ENCODE data around the gene OCA2. TPM values are rescaled to one million over a fixed set of nuclear protein-coding genes. Genes with fewer than 3 reads are reported as not detected.
A peak's percentile ranks its signal among the peaks of the same experiment; 100 is the strongest.
"Not testable (repeated sequence)": the region's sequence is repeated elsewhere in the genome, so short reads cannot be mapped to it uniquely, and the experiment has no call there.

The OCA2 gene
- total and polyA plus RNA-seq, 4 donors, result 2.6 to 7.5 (median 3.2) TPM

GRCh38 chr15:27770769-27771554 lies 328.2 kb downstream of the OCA2 start:
- Histone ChIP-seq H3K27ac (ENCODE audit: low read depth, low read length) (no peak overlapping the region), H3K36me3 (ENCODE audit: control insufficient read depth, insufficient read depth, low read length) (no peaks in the 10 kb centered on the region), H3K27me3 (ENCODE audit: control insufficient read depth, insufficient read depth, low read length) (no peaks in the 10 kb centered on the region), H3K9me3 (ENCODE audit: control insufficient read depth, insufficient read depth, low read length) (no peaks in the 10 kb centered on the region), H3K4me3 (ENCODE audit: low read depth, low read length) (no peak overlapping the region), H3K4me1 (ENCODE audit: control insufficient read depth, insufficient read depth, low read length) (peaks cover 5% of the 10 kb centered on the region)
- 97% methylated on average over 21 of the region's 26 CpGs for WGBS (ENCODE audit: insufficient coverage)
- no peak for DNase-seq (ENCODE audit: low read depth in 4 of 6, low spot score in 6 of 6)

GRCh38 chr15:27770086-27770607 lies 329.0 kb downstream of the OCA2 start:
- H3K9me3 ChIP-seq (ENCODE audit: control insufficient read depth, insufficient read depth, low read length), result no peaks in the 10 kb centered on the region
- no peaks in the 10 kb centered on the region for H3K27me3 ChIP-seq (ENCODE audit: control insufficient read depth, insufficient read depth, low read length)
- no peak overlapping the region for H3K4me3 ChIP-seq (ENCODE audit: low read depth, low read length)
- peaks cover 5% of the 10 kb centered on the region for H3K4me1 ChIP-seq (ENCODE audit: control insufficient read depth, insufficient read depth, low read length)
- H3K27ac ChIP-seq (ENCODE audit: low read depth, low read length), result no peak overlapping the region
- WGBS (ENCODE audit: insufficient coverage), result 91% methylated on average over 48 of the region's 48 CpGs
- no peak for DNase-seq (ENCODE audit: low read depth in 4 of 6, low spot score in 6 of 6)
- no peaks in the 10 kb centered on the region for H3K36me3 ChIP-seq (ENCODE audit: control insufficient read depth, insufficient read depth, low read length)

DNA sequence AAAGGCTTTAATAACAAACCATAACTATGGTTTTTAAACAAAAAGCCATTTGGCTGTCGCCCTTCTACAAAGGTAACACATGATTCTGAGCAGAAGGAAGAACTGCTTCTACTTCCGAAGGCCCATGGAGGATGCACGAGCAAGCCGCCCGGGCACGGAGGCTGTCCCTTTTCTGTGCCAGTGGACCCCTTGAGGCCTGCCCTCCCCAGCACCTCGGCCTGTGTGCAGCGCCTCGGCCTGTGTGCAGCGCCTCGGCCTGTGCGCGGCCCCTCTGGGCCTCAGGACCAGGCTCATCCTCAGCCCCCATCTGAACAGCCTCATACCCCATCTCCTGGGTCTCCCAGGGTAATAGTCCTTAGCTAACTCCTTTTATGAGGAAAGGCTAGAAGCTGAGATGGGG lies 329.5 kb downstream of the OCA2 start:
- Histone ChIP-seq H3K27me3 (ENCODE audit: control insufficient read depth, insufficient read depth, low read length) (no peaks in the 10 kb centered on the region), H3K4me3 (ENCODE audit: low read depth, low read length) (no peak overlapping the region), H3K27ac (ENCODE audit: low read depth, low read length) (no peak overlapping the region), H3K4me1 (ENCODE audit: control insufficient read depth, insufficient read depth, low read length) (peaks cover 5% of the 10 kb centered on the region), H3K36me3 (ENCODE audit: control insufficient read depth, insufficient read depth, low read length) (no peaks in the 10 kb centered on the region), H3K9me3 (ENCODE audit: control insufficient read depth, insufficient read depth, low read length) (no peaks in the 10 kb centered on the region)
- no peak for DNase-seq (ENCODE audit: low read depth in 4 of 6, low spot score in 6 of 6)
- 98% methylated on average over 9 of the region's 13 CpGs for WGBS (ENCODE audit: insufficient coverage)

DNA sequence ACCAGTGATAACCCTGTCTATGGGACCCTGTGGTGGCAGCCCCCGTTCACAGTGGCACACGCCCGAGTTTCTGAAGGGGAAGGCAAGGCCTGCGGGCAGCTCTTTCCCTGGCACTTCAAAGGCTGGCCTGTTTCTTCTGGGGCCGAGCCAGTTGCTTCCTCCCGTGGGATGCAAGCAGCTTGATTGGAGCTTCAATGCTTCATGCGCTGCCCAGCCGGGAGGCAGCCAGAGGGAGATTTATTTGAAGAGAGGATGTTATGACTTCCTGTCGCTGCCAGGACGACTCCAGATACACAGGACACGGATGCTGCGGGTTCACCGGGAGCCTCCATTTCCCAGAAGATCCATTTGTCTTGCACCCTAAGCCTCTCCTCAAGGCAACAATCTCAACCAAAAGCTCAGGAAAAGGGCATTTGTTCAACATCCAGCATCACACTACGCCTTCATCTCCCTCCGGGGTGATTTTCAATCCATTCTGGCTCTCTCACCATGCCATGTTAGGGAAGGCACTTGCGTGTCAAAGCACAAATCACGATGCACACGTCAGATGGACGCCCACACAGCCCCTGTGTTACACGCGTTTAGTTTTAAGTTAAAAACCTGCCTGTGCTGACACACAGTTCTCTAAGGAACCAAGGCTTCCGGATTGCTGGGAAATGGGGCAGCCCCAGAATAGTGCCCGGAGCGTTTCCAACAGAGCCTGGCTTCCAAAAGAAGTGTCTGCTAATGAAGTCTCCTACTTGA lies 330.2 kb downstream of the OCA2 start:
- WGBS (ENCODE audit: insufficient coverage), result 70% methylated on average over 19 of the region's 24 CpGs
- H3K27me3 ChIP-seq (ENCODE audit: control insufficient read depth, insufficient read depth, low read length), result no peaks in the 10 kb centered on the region
- peaks cover 5% of the 10 kb centered on the region for H3K4me1 ChIP-seq (ENCODE audit: control insufficient read depth, insufficient read depth, low read length)
- H3K36me3 ChIP-seq (ENCODE audit: control insufficient read depth, insufficient read depth, low read length), result no peaks in the 10 kb centered on the region
- H3K9me3 ChIP-seq (ENCODE audit: control insufficient read depth, insufficient read depth, low read length), result no peaks in the 10 kb centered on the region
- DNase-seq (ENCODE audit: low read depth in 4 of 6, low spot score in 6 of 6), result peak in 1 of 6 donors; percentile 71
- H3K4me3 ChIP-seq (ENCODE audit: low read depth, low read length), result no peak overlapping the region
- H3K27ac ChIP-seq (ENCODE audit: low read depth, low read length), result no peak overlapping the region

- Histone ChIP-seq H3K4me1 (ENCODE audit: control insufficient read depth, insufficient read depth, low read length) (peaks cover 5% of the 10 kb centered on the region), H3K27ac (ENCODE audit: low read depth, low read length) (no peak overlapping the region), H3K27me3 (ENCODE audit: control insufficient read depth, insufficient read depth, low read length) (no peaks in the 10 kb centered on the region), H3K4me3 (ENCODE audit: low read depth, low read length) (no peak overlapping the region), H3K9me3 (ENCODE audit: control insufficient read depth, insufficient read depth, low read length) (no peaks in the 10 kb centered on the region), H3K36me3 (ENCODE audit: control insufficient read depth, insufficient read depth, low read length) (no peaks in the 10 kb centered on the region)
- no peak for DNase-seq (ENCODE audit: low read depth in 4 of 6, low spot score in 6 of 6)
- WGBS (ENCODE audit: insufficient coverage), result 92% methylated on average over 6 of the region's 14 CpGs
These were observed 331.0 kb downstream of the OCA2 start for GRCh38 chr15:27767918-27768640.

DNA sequence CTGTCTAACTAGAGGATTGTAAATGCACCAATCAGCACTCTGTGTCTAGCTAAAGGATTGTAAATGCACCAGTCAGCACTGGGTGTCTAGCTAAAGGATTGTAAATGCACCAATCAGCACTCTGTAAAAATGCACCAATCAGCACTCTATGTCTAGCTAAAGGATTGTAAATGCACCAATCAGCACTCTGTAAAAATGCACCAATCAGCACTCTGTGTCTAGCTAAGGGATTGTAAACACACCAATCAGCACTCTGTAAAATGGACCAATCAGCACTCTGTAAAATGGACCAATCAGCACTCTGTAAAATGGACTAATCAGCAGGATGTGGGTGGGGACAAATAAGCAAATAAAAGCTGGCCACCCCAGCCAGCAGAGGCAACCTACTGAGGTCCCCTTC lies 331.7 kb downstream of the OCA2 start:
- H3K27me3 ChIP-seq (ENCODE audit: control insufficient read depth, insufficient read depth, low read length); H3K36me3 ChIP-seq (ENCODE audit: control insufficient read depth, insufficient read depth, low read length); H3K9me3 ChIP-seq (ENCODE audit: control insufficient read depth, insufficient read depth, low read length); DNase-seq (ENCODE audit: low read depth in 4 of 6, low spot score in 6 of 6); H3K27ac ChIP-seq (ENCODE audit: low read depth, low read length); H3K4me1 ChIP-seq (ENCODE audit: control insufficient read depth, insufficient read depth, low read length); H3K4me3 ChIP-seq (ENCODE audit: low read depth, low read length): not testable (repeated sequence)

- Histone ChIP-seq H3K4me3 (ENCODE audit: low read depth, low read length) (no peak overlapping the region), H3K36me3 (ENCODE audit: control insufficient read depth, insufficient read depth, low read length) (no peaks in the 10 kb centered on the region), H3K4me1 (ENCODE audit: control insufficient read depth, insufficient read depth, low read length) (peaks cover 5% of the 10 kb centered on the region), H3K9me3 (ENCODE audit: control insufficient read depth, insufficient read depth, low read length) (no peaks in the 10 kb centered on the region), H3K27ac (ENCODE audit: low read depth, low read length) (no peak overlapping the region), H3K27me3 (ENCODE audit: control insufficient read depth, insufficient read depth, low read length) (no peaks in the 10 kb centered on the region)
- DNase-seq (ENCODE audit: low read depth in 4 of 6, low spot score in 6 of 6), result no peak
- WGBS (ENCODE audit: insufficient coverage), result 83% methylated on average over 2 of the region's 3 CpGs
These were observed 334.8 kb downstream of the OCA2 start for GRCh38 chr15:27764339-27764738.

- H3K27ac ChIP-seq (ENCODE audit: low read depth, low read length), result no peak overlapping the region
- WGBS (ENCODE audit: insufficient coverage), result 94% methylated on average over 3 of the region's 3 CpGs
These were observed 335.6 kb downstream of the OCA2 start for GRCh38 chr15:27763514-27763913.

DNA sequence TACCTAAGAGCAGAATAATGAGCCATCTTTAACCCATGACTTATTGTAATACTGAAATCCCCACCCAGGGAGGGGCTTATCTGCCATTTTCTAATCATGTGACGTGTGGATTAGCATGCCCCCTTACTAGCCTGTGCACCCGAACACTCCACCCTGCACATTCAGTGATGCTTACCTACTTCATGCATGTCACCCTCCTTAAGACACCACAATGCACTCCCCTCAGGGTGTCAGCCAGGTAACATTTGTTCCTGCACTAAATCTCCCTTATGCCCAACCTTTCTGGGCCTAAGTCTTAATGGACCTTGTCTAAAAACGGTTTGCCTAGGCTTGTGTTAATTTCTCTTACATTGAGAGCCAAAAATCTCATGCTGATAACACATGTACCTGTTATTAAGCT lies 336.6 kb downstream of the OCA2 start:
- no peaks in the 10 kb centered on the region for H3K36me3 ChIP-seq (ENCODE audit: control insufficient read depth, insufficient read depth, low read length)
- H3K4me3 ChIP-seq (ENCODE audit: low read depth, low read length), result no peak overlapping the region
- H3K27ac ChIP-seq (ENCODE audit: low read depth, low read length), result no peak overlapping the region
- 90% methylated on average over 3 of the region's 3 CpGs for WGBS (ENCODE audit: insufficient coverage)
- no peak for DNase-seq (ENCODE audit: low read depth in 4 of 6, low spot score in 6 of 6)
- no peaks in the 10 kb centered on the region for H3K9me3 ChIP-seq (ENCODE audit: control insufficient read depth, insufficient read depth, low read length)
- H3K4me1 ChIP-seq (ENCODE audit: control insufficient read depth, insufficient read depth, low read length), result no peaks in the 10 kb centered on the region
- no peaks in the 10 kb centered on the region for H3K27me3 ChIP-seq (ENCODE audit: control insufficient read depth, insufficient read depth, low read length)

More at GRCh38 chr15:27763514-27763913, 335.6 kb downstream of the OCA2 start:
- no peak for DNase-seq (ENCODE audit: low read depth in 4 of 6, low spot score in 6 of 6)
- H3K36me3 ChIP-seq (ENCODE audit: control insufficient read depth, insufficient read depth, low read length), result no peaks in the 10 kb centered on the region
- no peaks in the 10 kb centered on the region for H3K9me3 ChIP-seq (ENCODE audit: control insufficient read depth, insufficient read depth, low read length)
- H3K4me1 ChIP-seq (ENCODE audit: control insufficient read depth, insufficient read depth, low read length), result peaks cover under 1% of the 10 kb centered on the region
- H3K4me3 ChIP-seq (ENCODE audit: low read depth, low read length), result no peak overlapping the region
- H3K27me3 ChIP-seq (ENCODE audit: control insufficient read depth, insufficient read depth, low read length), result no peaks in the 10 kb centered on the region
